ENCODE measurements around the gene KIAA0232. TPM values are rescaled to one million over a fixed set of nuclear protein-coding genes. Genes with fewer than 3 reads are reported as not detected.
"Not testable (repeated sequence)": the region's sequence is repeated elsewhere in the genome, so short reads cannot be mapped to it uniquely, and the experiment has no call there.

The KIAA0232 gene
- polyA plus RNA-seq, 1 donor (not counting 4 experiments of a cell fraction or from before 2014, with no cell fraction given), result 10.0 TPM

GRCh38 chr4:6754481-6755087 lies 27.9 kb upstream of the KIAA0232 start:
- TF ChIP-seq EZH2 (IDR thresholded peaks at IDR 0.05; ENCODE audit: low read length) (no peak), CTCF (optimal IDR thresholded peaks at IDR 0.05 in 1 of 3, IDR thresholded peaks at IDR 0.05 in 1 of 3, conservative IDR thresholded peaks at IDR 0.05 in 1 of 3; ENCODE audit: extremely low read depth in 1 of 3, insufficient read depth in 2 of 3, low read length in 3 of 3) (no peak)
- H3K79me2 ChIP-seq (ENCODE audit: control insufficient read depth, insufficient read depth, low read length), result no peaks in the 10 kb centered on the region
- H3K9ac ChIP-seq (ENCODE audit: control insufficient read depth, extremely low read depth, insufficient read depth, low read length), result no peak overlapping the region
- H3K4me2 ChIP-seq (ENCODE audit: control insufficient read depth, extremely low read depth, insufficient read depth, low read depth, low read length), result no peak overlapping the region
- H4K20me1 ChIP-seq (ENCODE audit: control insufficient read depth, extremely low read depth, insufficient read depth, low read length), result no peaks in the 10 kb centered on the region
- H3K27me3 ChIP-seq (ENCODE audit: control insufficient read depth, extremely low read depth, insufficient read depth, low read length), result no peaks in the 10 kb centered on the region
- no peak overlapping the region for H3K4me3 ChIP-seq (ENCODE audit: control insufficient read depth in 2 of 3, extremely low read depth in 1 of 3, insufficient read depth in 2 of 3, low read depth in 1 of 3, low read length in 3 of 3)
- H3K27ac ChIP-seq (ENCODE audit: control insufficient read depth, insufficient read depth, low read length), result no peak overlapping the region
- no peaks in the 10 kb centered on the region for H3K9me1 ChIP-seq (ENCODE audit: control insufficient read depth, extremely low read depth, insufficient read depth, low read length)
- H3K9me3 ChIP-seq (ENCODE audit: control insufficient read depth, low read depth, low read length), result no peaks in the 10 kb centered on the region
- DNase-seq (ENCODE audit: low read depth, low spot score) (no peak), FAIRE-seq (no peak)
- H3K36me3 ChIP-seq (ENCODE audit: control insufficient read depth in 2 of 2, extremely low read depth in 1 of 2, insufficient read depth in 2 of 2, low read length in 2 of 2), result no peaks in the 10 kb centered on the region
- dilution Hi-C loops (cut with MboI; ENCODE audit: extremely low pct_ligation_motif_present, low sequenced_read_pairs), result no loop called here
- peaks cover 9% of the 10 kb centered on the region for H3K4me1 ChIP-seq (ENCODE audit: control insufficient read depth, extremely low read depth, insufficient read depth, low read length)
- no peak overlapping the region for H2AFZ ChIP-seq (ENCODE audit: control insufficient read depth, low read length)

GRCh38 chr4:6755088-6755753 lies 27.3 kb upstream of the KIAA0232 start:
- no peaks in the 10 kb centered on the region for H3K79me2 ChIP-seq (ENCODE audit: control insufficient read depth, insufficient read depth, low read length)
- H3K27me3 ChIP-seq (ENCODE audit: control insufficient read depth, extremely low read depth, insufficient read depth, low read length), result no peaks in the 10 kb centered on the region
- H2AFZ ChIP-seq (ENCODE audit: control insufficient read depth, low read length), result no peak overlapping the region
- H3K27ac ChIP-seq (ENCODE audit: control insufficient read depth, insufficient read depth, low read length), result no peak overlapping the region
- TF ChIP-seq EZH2 (IDR thresholded peaks at IDR 0.05; ENCODE audit: low read length) (no peak), CTCF (optimal IDR thresholded peaks at IDR 0.05 in 1 of 3, IDR thresholded peaks at IDR 0.05 in 1 of 3, conservative IDR thresholded peaks at IDR 0.05 in 1 of 3; ENCODE audit: extremely low read depth in 1 of 3, insufficient read depth in 2 of 3, low read length in 3 of 3) (no peak)
- no peak for DNase-seq (ENCODE audit: low read depth, low spot score)
- H4K20me1 ChIP-seq (ENCODE audit: control insufficient read depth, extremely low read depth, insufficient read depth, low read length), result no peaks in the 10 kb centered on the region
- H3K4me2 ChIP-seq (ENCODE audit: control insufficient read depth, extremely low read depth, insufficient read depth, low read depth, low read length), result no peak overlapping the region
- no peak overlapping the region for H3K4me3 ChIP-seq (ENCODE audit: control insufficient read depth in 2 of 3, extremely low read depth in 1 of 3, insufficient read depth in 2 of 3, low read depth in 1 of 3, low read length in 3 of 3)
- peaks cover 8% of the 10 kb centered on the region for H3K4me1 ChIP-seq (ENCODE audit: control insufficient read depth, extremely low read depth, insufficient read depth, low read length)
- FAIRE-seq, result no peak
- H3K9me3 ChIP-seq (ENCODE audit: control insufficient read depth, low read depth, low read length), result no peaks in the 10 kb centered on the region
- no peaks in the 10 kb centered on the region for H3K36me3 ChIP-seq (ENCODE audit: control insufficient read depth in 2 of 2, extremely low read depth in 1 of 2, insufficient read depth in 2 of 2, low read length in 2 of 2)
- no peak overlapping the region for H3K9ac ChIP-seq (ENCODE audit: control insufficient read depth, extremely low read depth, insufficient read depth, low read length)
- no peaks in the 10 kb centered on the region for H3K9me1 ChIP-seq (ENCODE audit: control insufficient read depth, extremely low read depth, insufficient read depth, low read length)
- dilution Hi-C loops (cut with MboI; ENCODE audit: extremely low pct_ligation_motif_present, low sequenced_read_pairs), result no loop called here

- H3K27me3 ChIP-seq (ENCODE audit: control insufficient read depth, extremely low read depth, insufficient read depth, low read length); H3K9ac ChIP-seq (ENCODE audit: control insufficient read depth, extremely low read depth, insufficient read depth, low read length); H3K4me1 ChIP-seq (ENCODE audit: control insufficient read depth, extremely low read depth, insufficient read depth, low read length); H3K27ac ChIP-seq (ENCODE audit: control insufficient read depth, insufficient read depth, low read length); DNase-seq (ENCODE audit: low read depth, low spot score); H4K20me1 ChIP-seq (ENCODE audit: control insufficient read depth, extremely low read depth, insufficient read depth, low read length); H3K79me2 ChIP-seq (ENCODE audit: control insufficient read depth, insufficient read depth, low read length); H3K4me2 ChIP-seq (ENCODE audit: control insufficient read depth, extremely low read depth, insufficient read depth, low read depth, low read length); dilution Hi-C loops (cut with MboI; ENCODE audit: extremely low pct_ligation_motif_present, low sequenced_read_pairs); H3K9me3 ChIP-seq (ENCODE audit: control insufficient read depth, low read depth, low read length); H3K4me3 ChIP-seq (ENCODE audit: control insufficient read depth in 2 of 3, extremely low read depth in 1 of 3, insufficient read depth in 2 of 3, low read depth in 1 of 3, low read length in 3 of 3); H3K36me3 ChIP-seq (ENCODE audit: control insufficient read depth in 2 of 2, extremely low read depth in 1 of 2, insufficient read depth in 2 of 2, low read length in 2 of 2); H2AFZ ChIP-seq (ENCODE audit: control insufficient read depth, low read length); FAIRE-seq; H3K9me1 ChIP-seq (ENCODE audit: control insufficient read depth, extremely low read depth, insufficient read depth, low read length): not testable (repeated sequence)
Observed at GRCh38 chr4:6756345-6756744, 26.2 kb upstream of the KIAA0232 start.

All from keratinocyte (primary cell).